Measurements from ENCODE around the gene TTC24. TPM values are rescaled to one million over a fixed set of nuclear protein-coding genes. Genes with fewer than 3 reads are reported as not detected.

TTC24 gene
- polyA plus RNA-seq, 1 of the 3 experiments (the other 2 are of a cell fraction) = not detected

GRCh38 chr1:156601122-156601830 lies 21.8 kb downstream of the TTC24 start, which contains the start of gene GPATCH4 (continued):
- TF ChIP-seq TAF1 (IDR thresholded peaks at IDR 0.05; ENCODE audit: borderline replicate concordance, low read depth, low read length) = peak; percentile 94
- no peak for TF ChIP-seq FOXJ3 (CRISPR knock-in tag; IDR thresholded peaks at IDR 0.05)
- no peak for TF ChIP-seq EZH2phosphoT487 (IDR thresholded peaks at IDR 0.05; ENCODE audit: borderline replicate concordance, low read depth)
- TF ChIP-seq SIN3A (IDR thresholded peaks at IDR 0.05; ENCODE audit: borderline replicate concordance, low read depth, low read length) = peak; percentile 99
- TF ChIP-seq RCOR1 (IDR thresholded peaks at IDR 0.05; ENCODE audit: low read length) = peak; percentile 41; the same call in 1 of the 2 replicates
- no peak for TF ChIP-seq EP300 (IDR thresholded peaks at IDR 0.05; ENCODE audit: borderline replicate concordance in 1 of 2, low read depth in 1 of 2, low read length in 1 of 2)
- TF ChIP-seq MEF2A (IDR thresholded peaks at IDR 0.05; ENCODE audit: borderline replicate concordance, low read depth) = no peak
- TF ChIP-seq, protein P1, sequence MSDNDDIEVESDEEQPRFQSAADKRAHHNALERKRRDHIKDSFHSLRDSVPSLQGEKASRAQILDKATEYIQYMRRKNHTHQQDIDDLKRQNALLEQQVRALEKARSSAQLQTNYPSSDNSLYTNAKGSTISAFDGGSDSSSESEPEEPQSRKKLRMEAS (IDR thresholded peaks at IDR 0.05; ENCODE audit: low read depth) = peak; percentile 100
- peak; percentile 93 for TF ChIP-seq POLR2AphosphoS5 (IDR thresholded peaks at IDR 0.05; ENCODE audit: low read depth, low read length)
- TF ChIP-seq MXI1 (IDR thresholded peaks at IDR 0.05; ENCODE audit: low read depth, low read length) = peak; percentile 100
- no peak for TF ChIP-seq FOSL2 (IDR thresholded peaks at IDR 0.05; ENCODE audit: borderline replicate concordance, low read depth)
- peak; percentile 93 for TF ChIP-seq ELF1 (IDR thresholded peaks at IDR 0.05)

GRCh38 chr1:156601892-156602291 lies 22.4 kb downstream of the TTC24 start:
- H3K9me3 ChIP-seq = no peaks in the 10 kb centered on the region
- CTCF ChIA-PET = interaction anchor here (0.6 to 3.6 kb wide), 12 partner anchors 8 to 232 kb away, joined by 3 to 24 read pairs (median 3); partner anchors contain the start of gene HAPLN2
- no peak for DNase-seq
- peaks cover 10% of the 10 kb centered on the region for H3F3A ChIP-seq (replicated peaks; ENCODE audit: insufficient read depth)
- peak overlapping the region; percentile 90 for H2AFZ ChIP-seq (ENCODE audit: low read depth)
- peaks cover 6 to 9% of the 10 kb centered on the region in 2 experiments; a peak in 2 of 4 replicates for H3K4me1 ChIP-seq (ENCODE audit: control insufficient read depth in 1 of 2, insufficient read depth in 2 of 2, low read depth in 1 of 2, low read length in 1 of 2)
- WGBS (ENCODE audit: low lambda C conversion rate) = 77% methylated on average over 12 of the region's 12 CpGs
- peak overlapping the region; percentile 85 for H3K4me2 ChIP-seq
- H4K20me1 ChIP-seq (ENCODE audit: insufficient read depth) = no peaks in the 10 kb centered on the region
- H3K4me3 ChIP-seq (ENCODE audit: low read depth in 2 of 2, low read length in 1 of 2) = peak overlapping the region; percentile 72 to 92
- peaks cover 20 to 26% of the 10 kb centered on the region in 2 experiments for H3K36me3 ChIP-seq (replicated peaks in 1 of 2; ENCODE audit: control insufficient read depth in 1 of 2, insufficient read depth in 2 of 2, low read length in 1 of 2)
- TF ChIP-seq GABPA (IDR thresholded peaks at IDR 0.05; ENCODE audit: low read depth) (no peak), PBX3 (IDR thresholded peaks at IDR 0.05) (no peak), NRF1 (IDR thresholded peaks at IDR 0.05; ENCODE audit: low read depth, low read length) (no peak), FOXJ3 (CRISPR knock-in tag; IDR thresholded peaks at IDR 0.05) (no peak), FOXM1 (IDR thresholded peaks at IDR 0.05; ENCODE audit: low read depth) (no peak), MEF2A (IDR thresholded peaks at IDR 0.05; ENCODE audit: borderline replicate concordance, low read depth) (no peak), NFIC (IDR thresholded peaks at IDR 0.05; ENCODE audit: borderline replicate concordance) (no peak), GATA2 (CRISPR knock-in tag; IDR thresholded peaks at IDR 0.05) (no peak), TAF1 (IDR thresholded peaks at IDR 0.05; ENCODE audit: borderline replicate concordance, low read depth, low read length) (no peak), FOSL2 (IDR thresholded peaks at IDR 0.05; ENCODE audit: borderline replicate concordance, low read depth) (no peak), POLR2AphosphoS5 (IDR thresholded peaks at IDR 0.05; ENCODE audit: low read depth, low read length) (no peak), TEAD4 (IDR thresholded peaks at IDR 0.05; ENCODE audit: borderline replicate concordance, insufficient read depth) (no peak)
- TF ChIP-seq, protein P2, sequence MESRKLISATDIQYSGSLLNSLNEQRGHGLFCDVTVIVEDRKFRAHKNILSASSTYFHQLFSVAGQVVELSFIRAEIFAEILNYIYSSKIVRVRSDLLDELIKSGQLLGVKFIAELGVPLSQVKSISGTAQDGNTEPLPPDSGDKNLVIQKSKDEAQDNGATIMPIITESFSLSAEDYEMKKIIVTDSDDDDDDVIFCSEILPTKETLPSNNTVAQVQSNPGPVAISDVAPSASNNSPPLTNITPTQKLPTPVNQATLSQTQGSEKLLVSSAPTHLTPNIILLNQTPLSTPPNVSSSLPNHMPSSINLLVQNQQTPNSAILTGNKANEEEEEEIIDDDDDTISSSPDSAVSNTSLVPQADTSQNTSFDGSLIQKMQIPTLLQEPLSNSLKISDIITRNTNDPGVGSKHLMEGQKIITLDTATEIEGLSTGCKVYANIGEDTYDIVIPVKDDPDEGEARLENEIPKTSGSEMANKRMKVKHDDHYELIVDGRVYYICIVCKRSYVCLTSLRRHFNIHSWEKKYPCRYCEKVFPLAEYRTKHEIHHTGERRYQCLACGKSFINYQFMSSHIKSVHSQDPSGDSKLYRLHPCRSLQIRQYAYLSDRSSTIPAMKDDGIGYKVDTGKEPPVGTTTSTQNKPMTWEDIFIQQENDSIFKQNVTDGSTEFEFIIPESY (IDR thresholded peaks at IDR 0.05; ENCODE audit: borderline replicate concordance, low read depth) = no peak
- TF ChIP-seq, protein P1 (IDR thresholded peaks at IDR 0.05; ENCODE audit: low read depth) = no peak
- peak overlapping the region; percentile 85 to 89 for H3K27ac ChIP-seq (ENCODE audit: low read depth in 2 of 2, low read length in 1 of 2)
- POLR2A ChIA-PET = interaction anchor here (1.8 kb wide), 1 partner anchor 10 kb away, joined by 15 read pairs; the partner anchor contains the start of gene NAXE
- peak overlapping the region; percentile 83 for H3K9ac ChIP-seq
- H3K79me2 ChIP-seq (ENCODE audit: insufficient read depth) = peaks cover 32% of the 10 kb centered on the region
- H3K27me3 ChIP-seq (ENCODE audit: insufficient read depth) = no peaks in the 10 kb centered on the region
- no peaks in the 10 kb centered on the region for H3K9me2 ChIP-seq

All from SK-N-SH (cell line).